CD4-positive, alpha-beta T cell (primary cell): ENCODE measurements around the gene INPP4A. TPM values are rescaled to one million over a fixed set of nuclear protein-coding genes. Genes with fewer than 3 reads are reported as not detected.

ENCODE experiments used
- ATAC-seq: fragments of 200-7000 bp; cut with Tn5 transposase; one replicate; pipeline ENCODE4 v1.10.0; 2022; ENCODE audit warnings: mild to moderate bottlenecking; ENCODE audit not compliant: poor library complexity
- CTCF ChIA-PET: fragments of 350-600 bp; sonication (Branson Sonifier 250); formaldehyde crosslinking; loops from one replicate; lab custom pipeline; 2021; ENCODE audit warnings: antibody characterized with exemption, inconsistent platforms; lab: Charles Lee
- POLR2A ChIA-PET: fragments of 350-600 bp; sonication (Branson Sonifier 250); formaldehyde crosslinking; loops from one replicate; lab custom pipeline; 2021; ENCODE audit warnings: antibody characterized with exemption, inconsistent platforms; lab: Charles Lee
- DNase-seq, 14 experiments: peaks; one replicate each; pipeline ENCODE4 v3.0.0-alpha.2; 2013 to 2020; ENCODE audit warnings: mixed read lengths in 2 of 14
- H3K27ac ChIP-seq, 2 donors: one replicate each; pipeline versions ENCODE4 v1.5.1 to v1.7.0; 2013; ENCODE audit warnings: low read length in 2 of 2, low read depth in 1 of 2, mild to moderate bottlenecking in 1 of 2
- H3K27me3 ChIP-seq, 2 experiments: 1 replicate in 1 of 2; 2 replicates in 1 of 2; pipeline versions ENCODE4 v1.6.1 to v1.7.0; 2013; ENCODE audit warnings: low read length in 2 of 2, control low read depth in 1 of 2, mild to moderate bottlenecking in 1 of 2, moderate library complexity in 1 of 2; ENCODE audit not compliant: insufficient read depth in 2 of 2, control insufficient read depth in 1 of 2
- H3K36me3 ChIP-seq: one replicate; pipeline ENCODE4 v1.6.1; 2013; ENCODE audit warnings: low read length, control low read depth; ENCODE audit not compliant: insufficient read depth
- H3K4me1 ChIP-seq: one replicate; pipeline ENCODE4 v1.6.1; 2013; ENCODE audit warnings: low read length, control low read depth; ENCODE audit not compliant: insufficient read depth
- H3K4me3 ChIP-seq: one replicate; pipeline ENCODE4 v1.5.1; 2013; ENCODE audit warnings: mild to moderate bottlenecking, low read length, moderate library complexity
- H3K9me3 ChIP-seq, 2 experiments: 1 replicate in 1 of 2; 2 replicates in 1 of 2; pipeline versions ENCODE4 v1.6.1 to v1.7.0; 2013; ENCODE audit warnings: low read length in 2 of 2, mild to moderate bottlenecking in 2 of 2, control low read depth in 1 of 2, moderate library complexity in 1 of 2; ENCODE audit not compliant: control insufficient read depth in 1 of 2, insufficient read depth in 1 of 2
- H3K27ac Mint-ChIP-seq: one replicate; pipeline ENCODE4 v1.8.0; 2020; ENCODE audit warnings: mixed read lengths
- H3K27me3 Mint-ChIP-seq: one replicate; pipeline ENCODE4 v1.8.0; 2021; ENCODE audit warnings: mixed read lengths
- H3K36me3 Mint-ChIP-seq: one replicate; pipeline ENCODE4 v1.8.0; 2021; ENCODE audit warnings: low read depth, mixed read lengths
- H3K4me1 Mint-ChIP-seq: one replicate; pipeline ENCODE4 v1.8.0; 2021; ENCODE audit warnings: low read depth, mixed read lengths
- H3K4me3 Mint-ChIP-seq: one replicate; pipeline ENCODE4 v1.8.0; 2020; ENCODE audit warnings: mild to moderate bottlenecking, mixed read lengths
- H3K9me3 Mint-ChIP-seq: one replicate; pipeline ENCODE4 v1.8.0; 2020; ENCODE audit warnings: mixed read lengths
- CTCF ChIP-seq: fragments of 200-600 bp; IDR thresholded peaks from one replicate; pipeline ENCODE4 v1.8.0; 2022; ENCODE audit warnings: antibody characterized with exemption, mild to moderate bottlenecking
- intact Hi-C, 2 experiments: fragments of 100-400 bp; cut with DNase I in 1 of 2; cut with micrococcal nuclease in 1 of 2; formaldehyde crosslinking; loops; one replicate each; pipeline versions ENCODE4 v1.15.1 to v1.9.0; 2023 to 2025; cut with DNase I, micrococcal nuclease
- total RNA-seq, 174 experiments: library from RNA in 2 of 174; stranded (reverse) in 2 of 174; gene quantifications; one replicate each; pipeline ENCODE4 v1.2.3 and lab custom pipeline; 2021 to 2026

Gene INPP4A
- total RNA-seq, 2 experiments from 2014 or later, result 86.4 to 89.2 TPM

- H3K9me3 ChIP-seq, result no peaks in the 10 kb centered on the region
- no peaks in the 10 kb centered on the region for H3K27me3 Mint-ChIP-seq
- intact Hi-C loops, result loop anchor here in 1 of 2 experiments (5.0 kb wide), 1 partner anchor 60 kb away; no protein-coding TSS in a partner anchor
- ATAC-seq, result no peak
- DNase-seq, result no peak
- peaks cover 85% of the 10 kb centered on the region for H3K4me1 ChIP-seq
- no peak overlapping the region for H3K27ac ChIP-seq
- H3K36me3 Mint-ChIP-seq, result peaks cover 73% of the 10 kb centered on the region
- H3K27ac Mint-ChIP-seq, result peak overlapping the region; percentile 83
- ChIA-PET CTCF (interaction anchor here (1.0 kb wide), 1 partner anchor 14 kb away, joined by 3 read pairs; no protein-coding TSS in a partner anchor), POLR2A (interaction anchor here (1.5 kb wide), 1 partner anchor 43 kb away, joined by 5 read pairs; no protein-coding TSS in a partner anchor)
- H3K4me3 ChIP-seq, result no peak overlapping the region
- H3K27me3 ChIP-seq, result no peaks in the 10 kb centered on the region
- H3K36me3 ChIP-seq, result peaks cover 10% of the 10 kb centered on the region
- H3K4me1 Mint-ChIP-seq, result peaks cover 93% of the 10 kb centered on the region
- H3K9me3 Mint-ChIP-seq, result no peaks in the 10 kb centered on the region
- H3K4me3 Mint-ChIP-seq, result no peak overlapping the region
- TF ChIP-seq CTCF, result no peak
Measured at GRCh38 chr2:98506881-98507280, 62.2 kb downstream of the INPP4A start.

GRCh38 chr2:98507461-98507860 is 62.8 kb downstream of the INPP4A start:
- POLR2A ChIA-PET, result interaction anchor here (1.5 kb wide), 1 partner anchor 43 kb away, joined by 5 read pairs; no protein-coding TSS in a partner anchor
- peak overlapping the region; percentile 31 for H3K4me3 Mint-ChIP-seq
- Histone ChIP-seq H3K27ac (no peak overlapping the region), H3K27me3 (no peaks in the 10 kb centered on the region), H3K36me3 (peaks cover 10% of the 10 kb centered on the region), H3K4me1 (peaks cover 87% of the 10 kb centered on the region), H3K9me3 (no peaks in the 10 kb centered on the region), H3K4me3 (no peak overlapping the region)
- peaks cover 71% of the 10 kb centered on the region for H3K36me3 Mint-ChIP-seq
- H3K27me3 Mint-ChIP-seq, result no peaks in the 10 kb centered on the region
- peak overlapping the region; percentile 83 for H3K27ac Mint-ChIP-seq
- TF ChIP-seq CTCF, result no peak
- no peaks in the 10 kb centered on the region for H3K9me3 Mint-ChIP-seq
- ATAC-seq (no peak), DNase-seq (no peak)
- H3K4me1 Mint-ChIP-seq, result peaks cover 93% of the 10 kb centered on the region
- intact Hi-C loops, result loop anchor here in 1 of 2 experiments (5.0 kb wide), 1 partner anchor 60 kb away; no protein-coding TSS in a partner anchor
- CTCF ChIA-PET, result interaction anchor here (1.0 kb wide), 1 partner anchor 14 kb away, joined by 3 read pairs; no protein-coding TSS in a partner anchor

- ChIA-PET CTCF (interaction anchor here (1.0 kb wide), 2 partner anchors 15 to 20 kb away, joined by 3 read pairs; no protein-coding TSS in a partner anchor), POLR2A (interaction anchor here (1.5 kb wide), 1 partner anchor 44 kb away, joined by 5 read pairs; no protein-coding TSS in a partner anchor)
- intact Hi-C loops, result loop anchor here in 1 of 2 experiments (1.0 to 5.0 kb wide), 2 partner anchors 47 to 61 kb away; no protein-coding TSS in a partner anchor
- H3K36me3 ChIP-seq, result peaks cover 10% of the 10 kb centered on the region
- no peak overlapping the region for H3K4me3 ChIP-seq
- Mint-ChIP-seq H3K4me3 (peak overlapping the region; percentile 49), H3K27me3 (no peaks in the 10 kb centered on the region), H3K4me1 (peaks cover 93% of the 10 kb centered on the region), H3K36me3 (peaks cover 66% of the 10 kb centered on the region), H3K27ac (peak overlapping the region; percentile 83), H3K9me3 (no peaks in the 10 kb centered on the region)
- no peaks in the 10 kb centered on the region for H3K9me3 ChIP-seq
- no peak for TF ChIP-seq CTCF
- H3K27ac ChIP-seq, result no peak overlapping the region
- H3K4me1 ChIP-seq, result peaks cover 85% of the 10 kb centered on the region
- ATAC-seq (no peak), DNase-seq (peak in 1 of 14 experiments; percentile 31)
- H3K27me3 ChIP-seq, result no peaks in the 10 kb centered on the region
Measured at GRCh38 chr2:98507891-98508708, 63.4 kb downstream of the INPP4A start.
